DOHH2 (cell line): Measurements from ENCODE around the gene SLC39A6.

Experiments used
- H3F3A ChIP-seq: fragments of 200-600 bp; sonication (generic), shearing (Covaris generic); 2 replicates; pipeline ENCODE4 v1.6.0; 2016; ENCODE audit warnings: antibody characterized with exemption, mild to moderate bottlenecking; ENCODE audit not compliant: control insufficient read depth, insufficient read depth
- H3K27ac ChIP-seq: fragments of 200-600 bp; sonication (generic); 2 replicates; pipeline ENCODE4 v1.5.1; 2014; ENCODE audit warnings: low read depth, mild to moderate bottlenecking, low read length, moderate library complexity
- H3K27me3 ChIP-seq: fragments of 200-600 bp; sonication (generic); 2 replicates; pipeline ENCODE4 v1.6.1; 2014; ENCODE audit warnings: mild to moderate bottlenecking, low read length, mixed read lengths; ENCODE audit not compliant: control insufficient read depth
- H3K36me3 ChIP-seq: fragments of 200-600 bp; sonication (generic); 2 replicates; pipeline ENCODE4 v1.6.1; 2014; ENCODE audit warnings: mild to moderate bottlenecking, low read length, moderate library complexity, mixed read lengths; ENCODE audit not compliant: control insufficient read depth
- H3K4me1 ChIP-seq: fragments of 200-600 bp; sonication (generic); 2 replicates; pipeline ENCODE4 v1.6.1; 2014; ENCODE audit warnings: mild to moderate bottlenecking, low read length, mixed read lengths; ENCODE audit not compliant: control insufficient read depth
- H3K4me2 ChIP-seq: fragments of 200-600 bp; sonication (generic); 2 replicates; pipeline ENCODE4 v1.6.0; 2014; ENCODE audit warnings: mild to moderate bottlenecking, low read length, moderate library complexity
- H3K4me3 ChIP-seq: fragments of 200-600 bp; sonication (generic); 2 replicates; pipeline ENCODE4 v1.5.1; 2014; ENCODE audit warnings: mild to moderate bottlenecking, low read length, mixed read lengths
- H3K79me2 ChIP-seq: fragments of 200-600 bp; sonication (generic); 2 replicates; pipeline ENCODE4 v1.6.1; 2014; ENCODE audit warnings: mild to moderate bottlenecking, low read length, mixed read lengths; ENCODE audit not compliant: control insufficient read depth
- H3K9me2 ChIP-seq: fragments of 200-600 bp; sonication (generic); replicated peaks from 2 replicates; pipeline ENCODE4 v1.6.1; 2014; ENCODE audit warnings: mild to moderate bottlenecking, low read length, mixed read lengths; ENCODE audit not compliant: control insufficient read depth
- H3K9me3 ChIP-seq: fragments of 200-600 bp; sonication (generic); 2 replicates; pipeline ENCODE4 v1.6.1; 2014; ENCODE audit warnings: antibody characterized with exemption, low read length, mixed read lengths; ENCODE audit not compliant: control insufficient read depth, insufficient read depth
- H4K20me1 ChIP-seq: fragments of 200-600 bp; sonication (generic); 2 replicates; pipeline ENCODE4 v1.6.0; 2014; ENCODE audit warnings: low read depth, mild to moderate bottlenecking, antibody characterized with exemption, low read length, moderate library complexity; ENCODE audit not compliant: control insufficient read depth, insufficient read depth
- CTCF ChIP-seq: fragments of 200-600 bp; sonication (generic); IDR thresholded peaks from one replicate; pipeline ENCODE4 v1.5.1; 2014; ENCODE audit warnings: antibody characterized with exemption, mild to moderate bottlenecking, low read depth, low read length; ENCODE audit not compliant: poor library complexity, severe bottlenecking
- EZH2phosphoT487 ChIP-seq: fragments of 200-600 bp; sonication (generic); IDR thresholded peaks from 2 replicates; pipeline ENCODE4 v1.6.1; 2017; ENCODE audit warnings: borderline replicate concordance, mild to moderate bottlenecking, antibody characterized with exemption, low read length, moderate library complexity, mixed read lengths

SLC39A6 gene

GRCh38 chr18:36107477-36107876, 21.7 kb downstream of the SLC39A6 start:
- no peak overlapping the region for H3K4me2 ChIP-seq
- H3F3A ChIP-seq = no peaks in the 10 kb centered on the region
- peaks cover 3% of the 10 kb centered on the region; the same call in 1 of the 2 replicates for H3K9me3 ChIP-seq
- peaks cover 21% of the 10 kb centered on the region for H3K36me3 ChIP-seq
- H3K27ac ChIP-seq = no peak overlapping the region
- H3K79me2 ChIP-seq = no peaks in the 10 kb centered on the region
- no peaks in the 10 kb centered on the region for H3K9me2 ChIP-seq
- H3K4me3 ChIP-seq = no peak overlapping the region
- no peaks in the 10 kb centered on the region for H3K4me1 ChIP-seq
- no peak for TF ChIP-seq EZH2phosphoT487
- no peak for TF ChIP-seq CTCF
- H4K20me1 ChIP-seq = no peaks in the 10 kb centered on the region
- no peaks in the 10 kb centered on the region for H3K27me3 ChIP-seq

- no peak overlapping the region for H3K4me3 ChIP-seq
Observed at GRCh38 chr18:36104749-36105148, 24.4 kb downstream of the SLC39A6 start.

GRCh38 chr18:36101943-36102342, 27.2 kb downstream of the SLC39A6 start:
- Histone ChIP-seq H3K27me3 (no peaks in the 10 kb centered on the region), H3K4me3 (no peak overlapping the region), H3K79me2 (no peaks in the 10 kb centered on the region), H3K4me2 (no peak overlapping the region), H4K20me1 (no peaks in the 10 kb centered on the region), H3K4me1 (no peaks in the 10 kb centered on the region), H3K36me3 (no peaks in the 10 kb centered on the region), H3F3A (no peaks in the 10 kb centered on the region), H3K9me3 (peaks cover 13% of the 10 kb centered on the region; the same call in 1 of the 2 replicates), H3K27ac (no peak overlapping the region), H3K9me2 (no peaks in the 10 kb centered on the region)
- no peak for TF ChIP-seq EZH2phosphoT487
- no peak for TF ChIP-seq CTCF

More at GRCh38 chr18:36104749-36105148, 24.4 kb downstream of the SLC39A6 start:
- no peak for TF ChIP-seq EZH2phosphoT487
- TF ChIP-seq CTCF = no peak
- H3K79me2 ChIP-seq = no peaks in the 10 kb centered on the region
- H3K36me3 ChIP-seq = peaks cover 6% of the 10 kb centered on the region
- no peaks in the 10 kb centered on the region for H3K27me3 ChIP-seq
- no peaks in the 10 kb centered on the region for H3F3A ChIP-seq
- no peaks in the 10 kb centered on the region for H4K20me1 ChIP-seq
- no peak overlapping the region for H3K27ac ChIP-seq
- no peaks in the 10 kb centered on the region for H3K4me1 ChIP-seq
- H3K4me2 ChIP-seq = no peak overlapping the region
- no peaks in the 10 kb centered on the region for H3K9me2 ChIP-seq
- peaks cover 13% of the 10 kb centered on the region; the same call in 1 of the 2 replicates for H3K9me3 ChIP-seq

- Histone ChIP-seq H3K79me2 (no peaks in the 10 kb centered on the region), H3K4me2 (no peak overlapping the region), H3K9me3 (peaks cover 13% of the 10 kb centered on the region; the same call in 1 of the 2 replicates), H3K4me3 (no peak overlapping the region), H3K4me1 (no peaks in the 10 kb centered on the region), H4K20me1 (no peaks in the 10 kb centered on the region), H3K27me3 (no peaks in the 10 kb centered on the region), H3K36me3 (no peaks in the 10 kb centered on the region), H3F3A (no peaks in the 10 kb centered on the region), H3K27ac (no peak overlapping the region), H3K9me2 (no peaks in the 10 kb centered on the region)
- TF ChIP-seq EZH2phosphoT487 (no peak), CTCF (no peak)
Observed at GRCh38 chr18:36099311-36099710, 29.8 kb downstream of the SLC39A6 start.
